GM19372 (cell line): ENCODE measurements around the gene GUCA2A.

ENCODE experiments used
- ATAC-seq: cut with Tn5 transposase; IDR thresholded peaks from one replicate; pipeline ENCODE4 v1.9.1; 2021; ENCODE audit warnings: mild to moderate bottlenecking, low read depth, moderate library complexity; ENCODE audit not compliant: unreplicated experiment

GUCA2A gene

GRCh38 chr1:42157667-42158066 is 6.9 kb downstream of the GUCA2A start:
- ATAC-seq, result no peak

- no peak for ATAC-seq
Measured at GRCh38 chr1:42155362-42155761, 9.2 kb downstream of the GUCA2A start.

GRCh38 chr1:42154685-42155084 is 9.9 kb downstream of the GUCA2A start:
- ATAC-seq, result no peak

- ATAC-seq, result no peak
Measured at GRCh38 chr1:42153624-42154023, 10.9 kb downstream of the GUCA2A start.

- no peak for ATAC-seq
Measured at GRCh38 chr1:42152907-42153600, 11.5 kb downstream of the GUCA2A start, which contains the start of gene GUCA2B. TSS of gene GUCA2B (plus strand) at chr1:42153410. CDS start at chr1:42153451, 41 bp downstream.

GRCh38 chr1:42152119-42152518 is 12.4 kb downstream of the GUCA2A start:
- ATAC-seq, result no peak

- ATAC-seq, result no peak
Measured at GRCh38 chr1:42150651-42151050, 13.9 kb downstream of the GUCA2A start.

GRCh38 chr1:42148166-42148565 is 16.4 kb downstream of the GUCA2A start:
- ATAC-seq, result no peak

- ATAC-seq, result no peak
Measured at GRCh38 chr1:42146626-42147320, 17.8 kb downstream of the GUCA2A start.

GRCh38 chr1:42145764-42146625 is 18.6 kb downstream of the GUCA2A start:
- ATAC-seq, result no peak

GRCh38 chr1:42145389-42145716 is 19.2 kb downstream of the GUCA2A start:
- ATAC-seq, result no peak

- ATAC-seq, result no peak
Measured at GRCh38 chr1:42144711-42145388, 19.7 kb downstream of the GUCA2A start.

GRCh38 chr1:42143896-42144710 is 20.4 kb downstream of the GUCA2A start:
- no peak for ATAC-seq

GRCh38 chr1:42142894-42143675 is 21.5 kb downstream of the GUCA2A start:
- ATAC-seq, result no peak

GRCh38 chr1:42141978-42142377 is 22.6 kb downstream of the GUCA2A start:
- ATAC-seq, result no peak

- no peak for ATAC-seq
Measured at GRCh38 chr1:42140191-42140590, 24.4 kb downstream of the GUCA2A start.

GRCh38 chr1:42139444-42139843 is 25.1 kb downstream of the GUCA2A start:
- ATAC-seq, result no peak

- ATAC-seq, result no peak
Measured at GRCh38 chr1:42138586-42138985, 26.0 kb downstream of the GUCA2A start.

GRCh38 chr1:42137766-42138165 is 26.8 kb downstream of the GUCA2A start:
- no peak for ATAC-seq
